ENCODE data around the gene CTSC. TPM values are rescaled to one million over a fixed set of nuclear protein-coding genes. Genes with fewer than 3 reads are reported as not detected.

Gene CTSC
- total RNA-seq, 1 donor from 2014 or later: 84.7 TPM

DNA sequence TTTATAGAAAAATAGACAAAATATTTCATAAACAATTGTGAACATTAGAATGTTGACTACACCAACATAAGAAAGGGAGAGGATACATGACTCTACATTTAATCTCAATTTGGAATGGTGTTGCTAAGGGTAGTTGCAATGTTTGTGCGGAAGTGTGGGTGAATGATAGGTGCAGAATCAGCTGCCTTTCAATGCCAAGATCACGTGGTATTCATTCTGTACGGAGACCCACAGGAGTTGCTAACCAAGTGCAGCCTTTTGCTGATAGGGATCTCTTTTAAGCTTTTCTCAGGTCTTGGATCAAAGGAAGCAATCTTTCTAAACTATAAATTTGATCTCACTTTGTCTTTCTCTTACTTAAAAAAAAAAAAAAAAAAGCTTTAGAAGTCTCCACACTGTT, 29.8 kb upstream of the CTSC start:
- no peak for DNase-seq (ENCODE audit: extremely low spot score in 2 of 2)
- Histone ChIP-seq H3K9me3 (no peaks in the 10 kb centered on the region), H3K4me1 (no peaks in the 10 kb centered on the region), H3K4me3 (no peak overlapping the region), H3K27ac (no peak overlapping the region), H3K36me3 (no peaks in the 10 kb centered on the region), H3K27me3 (no peaks in the 10 kb centered on the region)
- intact Hi-C loops (cut with DNase I): no loop called here
- no peak for TF ChIP-seq POLR2AphosphoS5 (IDR thresholded peaks at IDR 0.05; ENCODE audit: insufficient read depth in 1 of 2, low read depth in 1 of 2)
- TF ChIP-seq, protein P1, sequence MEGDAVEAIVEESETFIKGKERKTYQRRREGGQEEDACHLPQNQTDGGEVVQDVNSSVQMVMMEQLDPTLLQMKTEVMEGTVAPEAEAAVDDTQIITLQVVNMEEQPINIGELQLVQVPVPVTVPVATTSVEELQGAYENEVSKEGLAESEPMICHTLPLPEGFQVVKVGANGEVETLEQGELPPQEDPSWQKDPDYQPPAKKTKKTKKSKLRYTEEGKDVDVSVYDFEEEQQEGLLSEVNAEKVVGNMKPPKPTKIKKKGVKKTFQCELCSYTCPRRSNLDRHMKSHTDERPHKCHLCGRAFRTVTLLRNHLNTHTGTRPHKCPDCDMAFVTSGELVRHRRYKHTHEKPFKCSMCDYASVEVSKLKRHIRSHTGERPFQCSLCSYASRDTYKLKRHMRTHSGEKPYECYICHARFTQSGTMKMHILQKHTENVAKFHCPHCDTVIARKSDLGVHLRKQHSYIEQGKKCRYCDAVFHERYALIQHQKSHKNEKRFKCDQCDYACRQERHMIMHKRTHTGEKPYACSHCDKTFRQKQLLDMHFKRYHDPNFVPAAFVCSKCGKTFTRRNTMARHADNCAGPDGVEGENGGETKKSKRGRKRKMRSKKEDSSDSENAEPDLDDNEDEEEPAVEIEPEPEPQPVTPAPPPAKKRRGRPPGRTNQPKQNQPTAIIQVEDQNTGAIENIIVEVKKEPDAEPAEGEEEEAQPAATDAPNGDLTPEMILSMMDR (IDR thresholded peaks at IDR 0.05): no peak
- TF ChIP-seq POLR2A (IDR thresholded peaks at IDR 0.05): no peak

DNA sequence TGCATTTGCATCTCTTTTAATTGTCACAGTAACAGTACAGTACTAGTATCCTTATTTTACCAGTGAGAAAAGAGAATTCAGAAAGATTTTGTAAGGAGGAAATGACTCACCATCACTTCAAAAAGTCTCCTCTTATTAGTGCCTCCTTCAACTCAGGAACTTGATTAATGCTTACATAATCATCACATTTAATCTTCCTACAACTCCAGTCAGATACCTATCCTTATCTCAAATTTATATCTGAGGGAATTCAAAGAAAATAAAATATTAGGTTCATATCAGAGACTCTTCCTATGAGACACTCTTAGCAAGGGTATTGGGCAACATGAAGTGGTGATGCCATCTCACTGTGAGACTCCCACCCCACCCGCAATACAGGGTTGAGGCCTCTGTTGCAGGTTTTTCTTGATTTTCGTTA, 26.1 kb upstream of the CTSC start:
- no peaks in the 10 kb centered on the region for H3K4me1 ChIP-seq
- H3K36me3 ChIP-seq: no peaks in the 10 kb centered on the region
- H3K4me3 ChIP-seq: no peak overlapping the region
- DNase-seq (ENCODE audit: extremely low spot score in 2 of 2): no peak
- H3K27ac ChIP-seq: no peak overlapping the region
- no peak for TF ChIP-seq POLR2AphosphoS5 (IDR thresholded peaks at IDR 0.05; ENCODE audit: insufficient read depth in 1 of 2, low read depth in 1 of 2)
- TF ChIP-seq, protein P1 (IDR thresholded peaks at IDR 0.05): no peak
- no peak for TF ChIP-seq POLR2A (IDR thresholded peaks at IDR 0.05)
- H3K27me3 ChIP-seq: no peaks in the 10 kb centered on the region
- H3K9me3 ChIP-seq: no peaks in the 10 kb centered on the region
- intact Hi-C loops (cut with DNase I): no loop called here

DNA sequence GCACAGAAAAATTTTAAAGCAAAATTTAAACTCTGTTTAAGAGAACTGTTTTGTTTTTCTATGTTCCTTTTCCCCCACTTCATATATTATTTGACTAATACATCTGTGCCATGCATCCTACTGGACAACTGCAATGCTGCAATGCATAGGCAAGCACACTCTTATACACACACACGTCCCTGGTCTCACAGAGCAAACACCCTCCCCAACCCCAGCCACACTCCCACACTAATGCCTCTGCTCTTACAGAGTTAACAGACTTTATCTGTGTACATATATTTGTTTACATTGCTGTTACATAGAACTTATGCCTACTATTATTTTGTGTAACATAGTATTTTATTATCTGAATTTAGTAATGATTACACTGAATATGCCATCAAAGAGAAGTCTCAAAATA, 25.5 kb upstream of the CTSC start:
- intact Hi-C loops (cut with DNase I): no loop called here
- no peak for DNase-seq (ENCODE audit: extremely low spot score in 2 of 2)

DNA sequence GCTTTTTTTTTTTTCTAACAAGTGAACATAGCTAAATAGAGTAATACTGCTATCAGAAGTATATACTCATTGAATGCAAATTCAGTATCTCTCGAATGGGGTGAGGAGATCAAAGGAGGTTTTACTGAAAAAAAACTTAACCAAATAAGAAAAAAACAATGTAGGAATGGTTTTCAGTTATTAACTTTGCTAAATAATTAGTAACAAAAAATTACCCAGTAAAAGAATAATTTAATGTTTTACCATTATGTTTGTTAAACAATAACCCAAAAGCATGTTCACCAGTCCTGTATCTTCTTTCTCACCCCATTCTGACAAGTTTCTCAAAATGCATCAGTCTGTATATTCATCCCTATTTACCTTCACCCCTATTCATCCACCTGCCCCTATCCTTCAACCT, 22.6 kb upstream of the CTSC start:
- Histone ChIP-seq H3K27me3 (no peaks in the 10 kb centered on the region), H3K4me3 (no peak overlapping the region), H3K36me3 (no peaks in the 10 kb centered on the region), H3K4me1 (peaks cover 9% of the 10 kb centered on the region), H3K27ac (no peak overlapping the region), H3K9me3 (no peaks in the 10 kb centered on the region)
- TF ChIP-seq POLR2AphosphoS5 (IDR thresholded peaks at IDR 0.05; ENCODE audit: insufficient read depth in 1 of 2, low read depth in 1 of 2) (no peak), POLR2A (IDR thresholded peaks at IDR 0.05) (no peak)
- TF ChIP-seq, protein P1 (IDR thresholded peaks at IDR 0.05): no peak
- intact Hi-C loops (cut with DNase I): no loop called here
- DNase-seq (ENCODE audit: extremely low spot score in 2 of 2): no peak

More for the DNA sequence above, 25.5 kb upstream of the CTSC start:
- Histone ChIP-seq H3K4me1 (no peaks in the 10 kb centered on the region), H3K36me3 (no peaks in the 10 kb centered on the region), H3K27ac (no peak overlapping the region), H3K4me3 (no peak overlapping the region), H3K9me3 (no peaks in the 10 kb centered on the region), H3K27me3 (no peaks in the 10 kb centered on the region)
- TF ChIP-seq POLR2A (IDR thresholded peaks at IDR 0.05) (no peak), POLR2AphosphoS5 (IDR thresholded peaks at IDR 0.05; ENCODE audit: insufficient read depth in 1 of 2, low read depth in 1 of 2) (no peak)
- TF ChIP-seq, protein P1 (IDR thresholded peaks at IDR 0.05): no peak

DNA sequence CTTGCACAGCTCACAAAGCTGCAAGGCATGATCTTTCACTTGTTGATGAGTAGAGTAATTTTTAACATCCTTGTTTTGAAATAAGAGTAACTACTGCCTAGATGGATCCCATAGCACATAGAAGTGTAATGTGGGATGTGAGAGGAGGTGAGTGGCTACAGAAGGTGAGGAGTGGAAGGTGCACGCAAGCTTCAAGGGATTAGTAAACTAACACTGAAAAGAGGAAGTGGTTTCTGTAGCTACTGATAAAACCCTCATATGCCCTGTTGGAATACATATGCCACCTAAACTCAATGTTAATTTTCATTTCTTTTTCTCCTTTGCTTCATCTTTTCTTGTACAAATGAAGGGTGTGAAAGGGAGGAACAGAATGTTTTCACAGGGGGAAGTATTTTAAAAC, 22.0 kb upstream of the CTSC start:
- intact Hi-C loops (cut with DNase I): no loop called here
- Histone ChIP-seq H3K4me3 (no peak overlapping the region), H3K4me1 (peaks cover 9% of the 10 kb centered on the region), H3K9me3 (no peaks in the 10 kb centered on the region), H3K27ac (no peak overlapping the region), H3K36me3 (no peaks in the 10 kb centered on the region), H3K27me3 (no peaks in the 10 kb centered on the region)
- TF ChIP-seq POLR2AphosphoS5 (IDR thresholded peaks at IDR 0.05; ENCODE audit: insufficient read depth in 1 of 2, low read depth in 1 of 2) (no peak), POLR2A (IDR thresholded peaks at IDR 0.05) (no peak)
- TF ChIP-seq, protein P1 (IDR thresholded peaks at IDR 0.05): no peak
- DNase-seq (ENCODE audit: extremely low spot score in 2 of 2): no peak
